IPS-15b (cell line): Measurements from ENCODE around the gene CARHSP1.

Experiments
- H3K27me3 ChIP-seq: one replicate; pipeline ENCODE4 v1.6.1; 2013; ENCODE audit warnings: low read length; ENCODE audit not compliant: control insufficient read depth, insufficient read depth
- H3K36me3 ChIP-seq: one replicate; pipeline ENCODE4 v1.6.1; 2013; ENCODE audit warnings: low read length; ENCODE audit not compliant: control insufficient read depth, insufficient read depth
- H3K4me1 ChIP-seq: one replicate; pipeline ENCODE4 v1.6.1; 2013; ENCODE audit warnings: mild to moderate bottlenecking, low read length; ENCODE audit not compliant: control insufficient read depth, insufficient read depth
- H3K4me3 ChIP-seq: one replicate; pipeline ENCODE4 v1.5.1; 2013; ENCODE audit warnings: low read depth, low read length
- H3K9ac ChIP-seq: one replicate; pipeline ENCODE4 v1.6.1; 2013; ENCODE audit warnings: low read depth, mild to moderate bottlenecking, low read length
- H3K9me3 ChIP-seq: one replicate; pipeline ENCODE4 v1.6.1; 2013; ENCODE audit warnings: mild to moderate bottlenecking, low read length; ENCODE audit not compliant: control insufficient read depth, insufficient read depth

CARHSP1 gene

DNA sequence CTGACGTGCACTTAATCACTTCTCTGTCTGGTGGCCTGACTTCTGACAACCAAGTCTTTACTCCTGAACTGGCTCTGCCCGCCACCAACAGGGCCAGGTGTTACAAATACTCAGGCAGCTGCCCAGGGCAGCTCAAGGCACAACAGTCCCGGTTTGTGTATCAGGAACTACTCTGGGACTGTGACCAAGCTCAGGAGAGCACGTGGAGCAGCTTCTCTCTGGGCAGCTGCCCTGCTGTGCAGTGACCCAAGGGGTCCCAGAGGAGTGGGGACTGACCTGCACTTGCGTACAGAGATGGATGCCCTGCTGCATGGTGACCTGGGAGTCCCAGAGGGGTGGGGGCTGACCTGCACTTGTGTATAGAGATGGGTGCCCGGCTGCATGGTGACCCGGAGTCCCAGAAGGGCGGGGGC is 35.2 kb upstream of the CARHSP1 start:
- Histone ChIP-seq H3K9ac (no peak overlapping the region), H3K4me1 (no peaks in the 10 kb centered on the region), H3K36me3 (peaks cover 77% of the 10 kb centered on the region), H3K9me3 (no peaks in the 10 kb centered on the region), H3K27me3 (no peaks in the 10 kb centered on the region), H3K4me3 (no peak overlapping the region)

GRCh38 chr16:8903004-8903403 is 34.2 kb upstream of the CARHSP1 start:
- H3K27me3 ChIP-seq = no peaks in the 10 kb centered on the region
- no peaks in the 10 kb centered on the region for H3K4me1 ChIP-seq
- peaks cover 75% of the 10 kb centered on the region for H3K36me3 ChIP-seq
- no peaks in the 10 kb centered on the region for H3K9me3 ChIP-seq
- H3K9ac ChIP-seq = no peak overlapping the region
- H3K4me3 ChIP-seq = no peak overlapping the region

GRCh38 chr16:8901320-8901861 is 32.6 kb upstream of the CARHSP1 start:
- H3K9me3 ChIP-seq = no peaks in the 10 kb centered on the region
- H3K9ac ChIP-seq = no peak overlapping the region
- no peak overlapping the region for H3K4me3 ChIP-seq
- H3K27me3 ChIP-seq = no peaks in the 10 kb centered on the region
- H3K4me1 ChIP-seq = no peaks in the 10 kb centered on the region
- H3K36me3 ChIP-seq = peaks cover 75% of the 10 kb centered on the region

- H3K4me1 ChIP-seq = no peaks in the 10 kb centered on the region
- no peak overlapping the region for H3K4me3 ChIP-seq
- H3K9me3 ChIP-seq = no peaks in the 10 kb centered on the region
- H3K9ac ChIP-seq = no peak overlapping the region
- H3K27me3 ChIP-seq = no peaks in the 10 kb centered on the region
- peaks cover 73% of the 10 kb centered on the region for H3K36me3 ChIP-seq
Measured at GRCh38 chr16:8900343-8900742, 31.5 kb upstream of the CARHSP1 start.

DNA sequence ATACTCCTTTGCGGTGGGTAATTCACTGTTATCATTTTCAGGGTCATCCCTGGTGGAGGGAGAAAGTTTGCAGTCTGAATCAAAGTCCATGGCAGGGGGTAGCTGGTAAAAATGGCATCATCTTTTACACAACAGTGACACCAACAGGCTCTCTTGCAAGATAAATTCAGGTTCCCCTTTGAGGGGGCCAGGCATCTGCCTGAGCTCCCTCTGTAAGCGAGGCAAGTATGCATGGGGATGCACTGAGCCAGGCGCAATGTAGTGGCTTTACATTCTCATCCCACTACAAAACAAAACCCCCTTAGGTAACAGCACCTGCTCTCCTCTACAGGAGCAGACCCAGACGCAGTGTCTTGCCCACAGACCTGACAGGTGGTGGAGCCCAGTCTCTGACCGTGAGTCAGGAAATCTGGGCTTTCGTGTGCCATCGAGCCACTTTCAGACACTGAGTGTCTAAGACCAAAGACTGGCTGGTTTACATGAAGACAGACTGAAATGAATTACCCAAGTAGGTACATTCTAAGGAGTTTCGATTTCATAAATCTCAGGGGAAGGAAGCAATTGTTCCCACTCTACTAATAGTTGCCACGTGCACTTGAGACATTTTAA is 31.0 kb upstream of the CARHSP1 start:
- Histone ChIP-seq H3K9ac (no peak overlapping the region), H3K4me1 (no peaks in the 10 kb centered on the region), H3K36me3 (peaks cover 75% of the 10 kb centered on the region), H3K4me3 (no peak overlapping the region), H3K27me3 (no peaks in the 10 kb centered on the region), H3K9me3 (no peaks in the 10 kb centered on the region)

- Histone ChIP-seq H3K4me1 (no peaks in the 10 kb centered on the region), H3K4me3 (no peak overlapping the region), H3K27me3 (no peaks in the 10 kb centered on the region), H3K36me3 (peaks cover 77% of the 10 kb centered on the region), H3K9ac (no peak overlapping the region), H3K9me3 (no peaks in the 10 kb centered on the region)
Measured at GRCh38 chr16:8898660-8899318, 30.0 kb upstream of the CARHSP1 start.

GRCh38 chr16:8894736-8895334 is 26.0 kb upstream of the CARHSP1 start:
- Histone ChIP-seq H3K4me1 (no peaks in the 10 kb centered on the region), H3K36me3 (peaks cover 68% of the 10 kb centered on the region), H3K27me3 (no peaks in the 10 kb centered on the region), H3K4me3 (no peak overlapping the region), H3K9me3 (no peaks in the 10 kb centered on the region), H3K9ac (no peak overlapping the region)

DNA sequence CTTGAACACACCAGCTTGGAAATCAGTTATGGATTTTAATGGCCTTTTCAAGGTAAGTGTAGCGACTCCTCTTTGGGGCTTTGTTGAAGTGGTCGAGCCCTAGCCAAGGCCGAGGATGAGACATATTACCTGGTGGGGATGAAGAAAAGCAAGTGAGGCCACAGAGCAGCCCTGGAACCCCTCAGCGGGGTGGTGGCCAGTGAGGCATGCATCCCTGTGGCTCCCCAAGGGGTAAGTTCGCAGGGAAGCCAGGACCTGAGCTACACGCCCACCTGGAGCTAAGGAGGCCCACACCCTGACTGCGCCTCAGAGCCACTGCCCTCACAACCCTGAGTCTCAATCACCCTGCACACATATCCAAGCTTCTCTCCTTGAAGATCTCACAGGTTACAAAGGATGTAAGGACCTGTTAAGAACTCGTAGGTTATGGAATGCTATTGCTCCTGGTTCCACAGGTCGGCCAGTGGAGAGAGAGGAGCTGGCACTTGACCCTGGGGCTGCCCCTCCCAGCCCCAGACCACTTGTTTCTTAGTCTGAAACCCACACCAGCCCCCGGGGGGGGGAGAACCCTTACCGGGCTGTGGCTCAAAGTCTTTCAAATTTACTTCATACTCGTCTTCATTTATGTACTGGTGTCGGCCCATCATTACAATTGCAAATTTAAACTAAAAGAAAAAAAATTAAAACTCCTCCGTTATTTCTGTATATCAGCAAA is 25.3 kb upstream of the CARHSP1 start:
- H3K36me3 ChIP-seq = peaks cover 66% of the 10 kb centered on the region
- H3K9me3 ChIP-seq = no peaks in the 10 kb centered on the region
- H3K4me1 ChIP-seq = no peaks in the 10 kb centered on the region
- no peaks in the 10 kb centered on the region for H3K27me3 ChIP-seq
- H3K4me3 ChIP-seq = no peak overlapping the region
- H3K9ac ChIP-seq = no peak overlapping the region

DNA sequence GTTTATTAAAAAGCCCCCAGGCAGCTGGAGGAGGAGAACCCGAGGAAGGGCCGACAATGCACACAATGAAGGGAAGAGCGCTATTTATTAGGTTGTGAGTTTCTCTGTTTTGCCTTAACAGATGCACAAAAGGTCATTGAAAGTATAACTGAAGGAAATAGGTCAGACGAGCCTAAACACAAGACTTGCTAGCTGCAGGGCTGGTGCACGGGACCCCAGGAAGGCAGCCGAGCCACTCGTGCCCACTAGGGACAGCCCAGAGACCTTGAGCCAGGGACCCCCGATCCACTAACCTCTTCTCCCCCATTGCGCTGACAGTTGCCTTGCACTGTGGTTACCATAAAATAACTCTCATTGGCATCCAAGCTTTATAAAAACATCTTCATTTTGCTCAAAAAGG is 24.6 kb upstream of the CARHSP1 start:
- Histone ChIP-seq H3K9me3 (no peaks in the 10 kb centered on the region), H3K4me1 (no peaks in the 10 kb centered on the region), H3K4me3 (no peak overlapping the region), H3K9ac (no peak overlapping the region), H3K36me3 (peaks cover 61% of the 10 kb centered on the region), H3K27me3 (no peaks in the 10 kb centered on the region)

- H3K27me3 ChIP-seq = no peaks in the 10 kb centered on the region
- no peak overlapping the region for H3K4me3 ChIP-seq
- peaks cover 60% of the 10 kb centered on the region for H3K36me3 ChIP-seq
- no peak overlapping the region for H3K9ac ChIP-seq
- no peaks in the 10 kb centered on the region for H3K9me3 ChIP-seq
- no peaks in the 10 kb centered on the region for H3K4me1 ChIP-seq
Measured at GRCh38 chr16:8892101-8892575, 23.3 kb upstream of the CARHSP1 start.

DNA sequence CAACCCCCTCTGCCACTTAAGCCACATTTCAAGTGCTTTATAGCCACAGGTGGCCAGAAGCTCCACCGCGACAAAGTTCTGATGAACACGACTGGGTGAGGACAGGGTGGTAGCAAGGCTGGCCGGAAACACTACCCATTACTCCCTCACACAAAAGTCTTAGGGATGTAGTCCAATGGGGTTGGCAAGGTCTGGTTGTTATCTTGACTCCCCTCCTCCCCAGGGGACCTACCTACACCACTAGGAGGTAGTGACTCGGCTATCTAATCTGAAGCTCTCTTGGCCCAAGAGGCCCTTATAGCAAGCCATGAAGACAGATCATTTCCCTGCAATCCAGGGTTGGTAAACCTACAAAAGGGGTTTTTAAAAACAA is 21.7 kb upstream of the CARHSP1 start:
- Histone ChIP-seq H3K27me3 (no peaks in the 10 kb centered on the region), H3K4me3 (no peak overlapping the region), H3K4me1 (peaks cover 7% of the 10 kb centered on the region), H3K36me3 (peaks cover 52% of the 10 kb centered on the region), H3K9ac (no peak overlapping the region), H3K9me3 (no peaks in the 10 kb centered on the region)
